HG03521 (cell line): Measurements from ENCODE around the gene DGKQ.
"Not testable (repeated sequence)": the region's sequence is repeated elsewhere in the genome, so short reads cannot be mapped to it uniquely, and the experiment has no call there.

Source experiments
- ATAC-seq: cut with Tn5 transposase; IDR thresholded peaks from one replicate; pipeline ENCODE4 v1.9.1; 2021; ENCODE audit warnings: mild to moderate bottlenecking, moderate library complexity; ENCODE audit not compliant: unreplicated experiment

Gene DGKQ

GRCh38 chr4:929096-929765, 44.1 kb downstream of the DGKQ start:
- no peak for ATAC-seq

DNA sequence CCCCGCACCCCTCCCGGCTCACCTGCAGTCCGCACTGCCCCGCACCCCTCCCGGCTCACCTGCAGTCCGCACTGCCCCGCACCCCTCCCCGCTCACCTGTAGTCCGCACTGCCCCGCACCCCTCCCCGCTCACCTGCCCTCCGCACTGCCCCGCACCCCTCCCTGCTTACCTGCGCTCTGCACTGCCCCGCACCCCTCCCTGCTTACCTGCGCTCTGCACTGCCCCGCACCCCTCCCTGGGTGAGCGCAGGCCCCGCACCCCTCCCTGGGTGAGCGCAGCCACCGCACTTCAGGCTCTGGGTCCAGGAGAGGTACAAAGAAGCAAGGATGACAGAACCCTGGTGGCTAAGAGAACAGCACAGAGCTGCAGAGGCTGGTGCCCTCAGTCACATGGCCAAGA, 45.8 kb downstream of the DGKQ start:
- ATAC-seq = not testable (repeated sequence)

- ATAC-seq = no peak
Observed at GRCh38 chr4:926538-926937, 46.8 kb downstream of the DGKQ start.

DNA sequence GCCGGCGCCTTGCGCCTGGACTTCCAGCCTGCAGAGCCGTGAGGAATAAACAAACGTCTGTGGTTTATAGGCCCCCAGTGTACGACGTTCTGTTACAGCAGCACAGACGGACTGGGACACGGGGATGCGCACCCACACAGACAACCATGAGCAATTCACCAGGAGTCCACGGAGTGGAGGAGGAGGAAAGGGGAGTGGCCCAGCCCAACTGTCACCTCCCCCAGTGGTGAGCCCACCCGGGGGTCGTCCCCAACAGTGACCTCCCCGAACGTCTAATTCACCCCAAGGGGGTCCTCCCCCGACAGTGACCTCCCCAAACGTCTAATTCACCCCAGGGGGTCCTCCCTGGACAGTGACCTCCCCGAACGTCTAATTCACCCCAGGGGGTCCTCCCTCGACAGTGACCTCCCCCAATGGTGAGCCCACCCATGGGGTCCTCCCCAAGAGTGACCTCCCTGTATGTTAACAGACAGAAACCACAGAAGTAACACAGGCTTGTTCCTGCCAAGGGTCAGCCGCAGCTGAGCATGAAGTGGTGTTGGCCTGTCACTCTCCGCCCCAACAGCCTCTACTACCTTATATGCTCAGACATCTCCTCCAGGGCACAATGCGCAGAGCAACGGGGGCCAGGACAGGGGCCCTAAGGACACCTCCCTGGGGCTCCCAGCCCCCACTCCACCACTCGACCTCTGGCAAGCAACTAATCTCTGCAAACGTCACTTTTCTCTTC, 47.4 kb downstream of the DGKQ start:
- no peak for ATAC-seq

- ATAC-seq = no peak
Observed at GRCh38 chr4:925171-925570, 48.2 kb downstream of the DGKQ start.

DNA sequence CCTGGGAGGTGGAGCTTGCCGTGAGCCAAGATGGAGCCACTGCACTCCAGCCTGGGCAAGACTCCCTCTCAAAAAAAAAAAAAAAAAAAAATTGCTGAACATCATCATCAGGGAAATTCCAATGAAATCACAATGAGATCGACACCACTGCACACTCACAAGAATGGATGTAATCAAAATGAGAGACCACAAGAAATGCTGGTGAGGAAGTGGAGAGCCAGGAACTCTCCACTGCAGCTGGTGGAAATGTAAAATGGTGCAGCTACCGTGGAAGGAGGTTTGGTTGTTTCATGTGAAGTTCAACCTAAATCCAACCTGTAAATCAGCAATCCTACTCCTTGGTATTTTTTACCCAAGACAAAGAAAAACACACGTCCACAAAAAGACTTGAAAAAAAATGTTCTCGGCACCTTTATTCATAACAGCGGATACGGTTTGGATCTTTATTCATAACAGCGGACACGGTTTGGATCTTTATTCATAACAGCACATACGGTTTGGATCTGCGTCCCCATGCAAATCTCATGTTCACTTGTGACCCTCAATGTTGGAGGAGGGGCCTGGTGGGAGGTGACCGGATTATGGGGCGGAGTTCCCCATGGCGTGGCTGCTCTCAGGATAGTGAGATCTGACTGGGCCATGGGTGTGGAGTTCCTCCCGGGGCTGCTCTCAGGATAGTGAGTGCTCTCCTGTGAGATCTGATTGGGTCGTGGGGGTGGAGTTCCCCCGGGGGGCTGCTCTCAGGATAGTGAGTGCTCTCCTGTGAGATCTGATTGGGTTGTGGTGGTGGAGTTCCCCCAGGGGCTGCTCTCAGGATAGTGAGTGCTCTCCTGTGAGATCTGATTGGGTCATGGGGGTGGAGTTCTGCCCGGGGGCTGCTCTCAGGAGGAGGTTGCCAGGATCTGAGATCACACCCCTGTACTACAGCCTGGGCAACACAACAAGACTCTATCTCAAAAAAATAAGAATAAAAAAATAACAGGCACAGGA, 49.0 kb downstream of the DGKQ start:
- ATAC-seq = peak; percentile 32

GRCh38 chr4:921830-922331, 51.5 kb downstream of the DGKQ start:
- peak; percentile 54 for ATAC-seq

- not testable (repeated sequence) for ATAC-seq
Observed at GRCh38 chr4:919004-919680, 54.2 kb downstream of the DGKQ start.

- ATAC-seq = not testable (repeated sequence)
Observed at GRCh38 chr4:918591-918990, 54.8 kb downstream of the DGKQ start.

DNA sequence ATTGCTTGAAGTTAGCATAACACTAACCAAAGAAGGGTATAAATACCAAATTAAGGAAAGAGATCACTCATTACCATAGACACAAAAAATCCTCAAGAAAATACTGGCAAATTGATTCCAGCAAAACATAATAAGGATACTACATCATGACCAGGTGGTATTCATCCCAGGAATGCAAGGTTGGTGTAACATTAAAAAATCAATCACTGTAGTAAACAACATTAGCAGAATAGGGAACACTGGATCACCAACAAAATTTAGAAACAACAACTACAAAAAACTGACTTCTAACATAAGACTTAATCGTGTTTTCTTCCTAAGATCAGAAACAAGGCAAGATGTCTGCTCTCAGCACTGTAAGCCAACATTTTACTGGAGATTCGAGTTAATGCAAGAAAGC, 55.4 kb downstream of the DGKQ start:
- no peak for ATAC-seq

- ATAC-seq = no peak
Observed at GRCh38 chr4:917466-917865, 55.9 kb downstream of the DGKQ start.

- ATAC-seq = no peak
Observed at GRCh38 chr4:915595-915994, 57.8 kb downstream of the DGKQ start.

DNA sequence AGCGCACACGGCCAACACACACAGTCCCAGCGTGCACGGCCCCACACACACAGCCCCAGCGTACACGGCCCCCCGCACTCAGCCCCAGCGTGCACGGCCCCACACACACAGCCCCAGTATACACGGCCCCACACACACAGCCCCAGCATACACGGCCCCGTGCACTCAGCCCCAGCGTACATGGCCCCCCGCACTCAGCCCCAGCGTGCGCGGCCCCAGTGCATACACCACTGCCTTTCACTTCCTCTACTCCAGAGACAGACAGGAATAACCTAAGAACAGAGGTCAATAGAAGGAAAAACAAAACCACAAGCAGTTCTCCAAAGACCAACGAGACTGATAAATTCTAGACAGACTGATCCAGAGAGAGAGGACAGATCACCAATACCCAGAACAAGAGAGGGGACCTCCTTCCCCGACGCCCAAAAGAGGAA, 58.3 kb downstream of the DGKQ start:
- no peak for ATAC-seq

- ATAC-seq = no peak
Observed at GRCh38 chr4:914531-914930, 58.8 kb downstream of the DGKQ start.

DNA sequence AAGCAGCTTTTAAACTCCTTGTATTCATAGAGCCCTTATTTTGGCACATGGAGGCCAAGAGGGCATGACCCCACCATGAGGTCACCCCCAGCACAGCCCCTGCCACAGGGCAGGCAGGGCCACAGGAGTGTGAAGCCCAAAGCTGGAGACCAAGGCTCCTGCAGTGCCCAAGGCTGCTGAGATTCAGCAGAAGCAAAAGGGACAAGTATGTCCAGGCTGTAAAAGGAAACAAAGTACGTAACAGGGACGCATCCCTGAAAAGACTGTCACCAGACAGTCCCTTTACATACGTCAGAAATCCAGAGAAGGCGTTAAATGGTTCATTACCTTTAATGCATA, 60.1 kb downstream of the DGKQ start:
- no peak for ATAC-seq

DNA sequence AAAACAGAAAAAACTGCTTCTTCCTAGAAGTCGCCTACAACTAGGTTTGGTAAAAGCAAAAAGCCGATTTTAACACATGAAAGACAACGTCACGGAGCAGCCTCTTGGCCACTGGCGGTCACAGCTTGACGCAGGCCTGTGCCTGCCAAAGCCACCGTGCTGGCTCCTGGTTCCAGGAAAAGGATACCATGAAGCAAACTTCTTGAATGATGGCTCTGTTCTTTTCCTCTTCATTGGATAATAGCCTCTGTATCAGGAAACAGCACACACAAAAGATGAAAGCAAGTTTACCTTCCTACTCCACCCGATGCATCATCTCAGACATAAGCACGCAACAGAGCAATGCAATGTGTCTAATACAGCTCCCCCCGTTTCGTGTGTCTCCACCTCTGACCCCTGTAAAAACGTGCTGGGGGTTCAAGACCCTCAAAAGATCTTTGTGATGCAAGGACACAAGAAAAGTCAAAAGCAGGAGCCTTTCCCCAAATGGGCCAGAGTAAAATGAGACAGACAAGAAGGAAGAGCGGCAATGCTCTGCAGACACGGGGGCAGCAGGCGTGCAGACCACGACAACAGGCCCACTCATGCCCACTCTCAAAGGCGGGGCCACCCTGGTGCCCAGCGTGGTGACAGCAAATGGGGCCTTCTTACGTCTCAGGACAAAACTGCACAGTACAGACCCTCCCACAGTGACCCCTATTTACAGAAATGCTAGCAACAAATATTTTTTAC, 60.7 kb downstream of the DGKQ start:
- no peak for ATAC-seq

DNA sequence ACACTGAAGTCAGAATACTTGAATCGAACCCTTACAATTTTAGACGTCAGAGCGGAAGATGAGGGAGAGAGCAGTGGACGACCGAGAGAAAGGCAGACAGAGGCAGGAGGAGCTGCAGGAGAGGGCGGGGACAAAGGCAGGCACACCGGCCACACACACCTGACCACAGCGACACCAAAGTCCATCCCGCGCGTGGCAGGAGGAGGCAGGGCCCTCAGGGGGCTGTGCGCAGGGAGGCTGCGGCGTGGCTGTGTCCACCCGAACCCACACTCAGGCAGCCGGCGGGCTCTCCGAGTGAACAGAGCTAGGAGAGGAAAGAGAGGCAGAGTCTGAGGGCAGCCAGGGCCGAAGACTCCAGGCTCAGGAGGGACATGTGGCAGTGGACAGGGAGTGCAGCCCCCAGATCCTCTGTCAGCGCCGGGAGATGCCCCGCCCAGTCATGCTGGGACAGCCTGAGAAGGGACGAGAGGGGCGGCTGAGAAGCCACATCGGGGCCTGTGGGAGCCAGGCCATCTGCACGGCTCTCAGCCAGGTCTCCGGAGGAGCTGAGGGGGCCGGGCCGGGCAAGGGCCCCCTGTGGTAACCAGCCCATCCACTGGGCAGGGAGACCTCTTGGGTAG, 61.4 kb downstream of the DGKQ start:
- ATAC-seq = no peak

GRCh38 chr4:911221-911751, 62.1 kb downstream of the DGKQ start:
- no peak for ATAC-seq

DNA sequence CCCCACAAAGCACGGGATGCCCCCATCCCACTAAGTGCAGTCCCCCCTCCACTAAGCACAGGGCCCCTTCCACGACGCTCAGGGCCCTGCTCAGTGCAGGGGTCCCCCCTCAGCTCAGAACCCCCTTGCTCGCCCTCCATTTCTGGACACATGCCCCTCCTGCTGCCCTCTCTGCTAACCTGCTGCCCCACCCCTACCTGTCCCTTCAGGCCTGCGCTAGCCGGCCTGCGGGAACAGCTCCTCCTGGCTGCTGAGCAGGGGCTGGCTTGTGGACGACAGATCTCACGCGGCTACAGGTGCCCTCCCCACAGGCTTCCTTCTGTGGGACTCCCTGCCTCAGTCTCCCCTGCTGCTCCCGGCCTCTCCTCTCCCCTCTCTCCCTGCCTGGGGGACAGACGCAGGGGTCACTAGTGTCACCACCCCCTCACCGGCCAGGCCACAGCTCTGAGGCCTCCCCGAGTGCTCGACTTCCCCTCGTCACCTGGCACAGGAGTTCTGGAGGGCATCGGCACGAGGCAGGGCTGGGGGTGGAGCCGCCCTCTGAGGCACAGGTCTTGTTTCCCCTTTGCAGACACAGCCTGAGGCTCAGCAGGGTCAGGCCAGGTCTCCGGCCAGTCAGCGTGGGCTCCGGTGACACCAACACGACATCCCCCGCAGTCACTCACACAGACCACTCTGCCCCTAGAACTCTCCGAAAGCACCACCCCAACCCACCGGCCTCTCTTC, 62.8 kb downstream of the DGKQ start:
- ATAC-seq = no peak
